NCI-H446 treated with DMSO at 0.1 percent for 48 hours (cell line): ENCODE measurements around the gene SPAG16.
"Not testable (repeated sequence)": the region's sequence is repeated elsewhere in the genome, so short reads cannot be mapped to it uniquely, and the experiment has no call there.

Source experiments
- DNase-seq: peaks from one replicate; lab custom pipeline; 2025; lab: John Stamatoyannopoulos, UW

The SPAG16 gene

GRCh38 chr2:213408426-213409070 lies 124.3 kb downstream of the SPAG16 start:
- DNase-seq: not testable (repeated sequence)

- not testable (repeated sequence) for DNase-seq
Observed at GRCh38 chr2:213410687-213411086, 126.4 kb downstream of the SPAG16 start.

- no peak for DNase-seq
Observed at GRCh38 chr2:213411582-213412289, 127.5 kb downstream of the SPAG16 start.

GRCh38 chr2:213415093-213415492 lies 130.8 kb downstream of the SPAG16 start:
- no peak for DNase-seq

- no peak for DNase-seq
Observed at GRCh38 chr2:213416832-213417231, 132.6 kb downstream of the SPAG16 start.

GRCh38 chr2:213419980-213420379 lies 135.7 kb downstream of the SPAG16 start:
- no peak for DNase-seq

GRCh38 chr2:213420828-213421385 lies 136.6 kb downstream of the SPAG16 start:
- DNase-seq: no peak

- DNase-seq: no peak
Observed at GRCh38 chr2:213422211-213422610, 137.9 kb downstream of the SPAG16 start.

- DNase-seq: no peak
Observed at GRCh38 chr2:213425618-213426017, 141.4 kb downstream of the SPAG16 start.

- DNase-seq: no peak
Observed at GRCh38 chr2:213429516-213429915, 145.3 kb downstream of the SPAG16 start.

GRCh38 chr2:213443921-213444320 lies 159.7 kb downstream of the SPAG16 start:
- DNase-seq: no peak

GRCh38 chr2:213451542-213452239 lies 167.4 kb downstream of the SPAG16 start:
- no peak for DNase-seq

- DNase-seq: no peak
Observed at GRCh38 chr2:213455316-213456008, 171.2 kb downstream of the SPAG16 start.

GRCh38 chr2:213475433-213475832 lies 191.2 kb downstream of the SPAG16 start:
- DNase-seq: no peak

GRCh38 chr2:213476641-213477040 lies 192.4 kb downstream of the SPAG16 start:
- DNase-seq: no peak

GRCh38 chr2:213490087-213490486 lies 205.8 kb downstream of the SPAG16 start:
- no peak for DNase-seq

- no peak for DNase-seq
Observed at GRCh38 chr2:213491376-213491775, 207.1 kb downstream of the SPAG16 start.

- DNase-seq: no peak
Observed at GRCh38 chr2:213496226-213496625, 212.0 kb downstream of the SPAG16 start.

- DNase-seq: no peak
Observed at GRCh38 chr2:213500881-213501280, 216.6 kb downstream of the SPAG16 start.

GRCh38 chr2:213524164-213524563 lies 239.9 kb downstream of the SPAG16 start:
- no peak for DNase-seq

GRCh38 chr2:213537579-213537978 lies 253.3 kb downstream of the SPAG16 start:
- DNase-seq: no peak

GRCh38 chr2:213544940-213545339 lies 260.7 kb downstream of the SPAG16 start:
- no peak for DNase-seq
